IMR-90 (cell line): ENCODE data around the gene TMEM271. TPM values are rescaled to one million over a fixed set of nuclear protein-coding genes. Genes with fewer than 3 reads are reported as not detected.

Experiments used
- ATAC-seq: fragments of 200-7000 bp; cut with Tn5 transposase; 2 replicates; pipeline ENCODE4 v1.9.1; 2020; ENCODE audit warnings: low read depth, mild to moderate bottlenecking, moderate library complexity
- BruUV-seq: library from RNA; stranded (reverse); fragments of 400-500 nt; replicated peaks from 2 replicates; lab custom pipeline; 2021; lab: Mats Ljungman, UMichigan
- CTCF ChIA-PET: fragments of 300-600 bp; formaldehyde crosslinking; extraction: SDS; loops from one replicate; lab custom pipeline; 2021; ENCODE audit warnings: antibody characterized with exemption; lab: Yijun Ruan, JAX
- POLR2A ChIA-PET: fragments of 300-600 bp; sonication (Branson Sonifier 250); formaldehyde crosslinking; loops from one replicate; lab custom pipeline; 2022; ENCODE audit warnings: antibody characterized with exemption; ENCODE audit not compliant: unreplicated experiment; lab: Charles Lee
- DNase-seq: peaks from one replicate; pipeline ENCODE4 v3.0.0; 2013
- H2AFZ ChIP-seq: replicated peaks from 2 replicates; pipeline ENCODE3; 2013; ENCODE audit warnings: low read length, mild to moderate bottlenecking; ENCODE audit not compliant: poor library complexity
- H2AK5ac ChIP-seq: 2 replicates; pipeline ENCODE4 v1.6.1; 2013; ENCODE audit warnings: low read depth, low read length, inconsistent platforms
- H2AK9ac ChIP-seq: replicated peaks from 2 replicates; pipeline ENCODE3; 2013; ENCODE audit warnings: mild to moderate bottlenecking, low read depth, low read length, moderate library complexity; ENCODE audit not compliant: poor library complexity
- H2BK120ac ChIP-seq: 2 replicates; pipeline ENCODE4 v1.6.1; 2013; ENCODE audit warnings: low read depth, low read length, inconsistent platforms
- H2BK15ac ChIP-seq: 3 replicates; pipeline ENCODE4 v1.6.1; 2013; ENCODE audit warnings: low read depth, low read length, inconsistent platforms
- H2BK20ac ChIP-seq: 2 replicates; pipeline ENCODE4 v1.6.1; 2013; ENCODE audit warnings: low read depth, mild to moderate bottlenecking, inconsistent platforms, low read length, moderate library complexity
- H2BK5ac ChIP-seq: 2 replicates; pipeline ENCODE4 v1.6.1; 2013; ENCODE audit warnings: mild to moderate bottlenecking, low read depth, low read length, inconsistent platforms; ENCODE audit not compliant: poor library complexity, severe bottlenecking
- H3K14ac ChIP-seq: replicated peaks from 2 replicates; pipeline ENCODE4 v1.6.1; 2013; ENCODE audit warnings: low read depth, low read length, inconsistent platforms
- H3K18ac ChIP-seq: 2 replicates; pipeline ENCODE4 v1.6.1; 2013; ENCODE audit warnings: low read depth, low read length, control low read depth
- H3K23ac ChIP-seq: 2 replicates; pipeline ENCODE4 v1.6.1; 2013; ENCODE audit warnings: low read depth, low read length, inconsistent platforms
- H3K27ac ChIP-seq: 2 replicates; pipeline ENCODE4 v1.5.1; 2013; ENCODE audit warnings: mild to moderate bottlenecking, control low read depth, low read length; ENCODE audit not compliant: insufficient read depth
- H3K27me3 ChIP-seq: 2 replicates; pipeline ENCODE4 v1.6.1; 2013; ENCODE audit warnings: low read length; ENCODE audit not compliant: control insufficient read depth, insufficient read depth
- H3K36me3 ChIP-seq: 2 replicates; pipeline ENCODE4 v1.6.1; 2013; ENCODE audit warnings: low read length, mixed read lengths; ENCODE audit not compliant: control insufficient read depth, insufficient read depth
- H3K4ac ChIP-seq: 2 replicates; pipeline ENCODE4 v1.6.1; 2013; ENCODE audit warnings: low read depth, low read length, inconsistent platforms
- H3K4me1 ChIP-seq: 2 replicates; pipeline ENCODE4 v1.6.1; 2013; ENCODE audit warnings: low read length, mixed read lengths; ENCODE audit not compliant: control insufficient read depth, insufficient read depth
- H3K4me2 ChIP-seq: 2 replicates; pipeline ENCODE4 v1.6.1; 2013; ENCODE audit warnings: low read depth, mild to moderate bottlenecking, control low read depth, low read length, moderate library complexity
- H3K4me3 ChIP-seq: 2 replicates; pipeline ENCODE4 v1.5.1; 2013; ENCODE audit warnings: low read depth, mild to moderate bottlenecking, control low read depth, low read length, moderate library complexity; ENCODE audit not compliant: insufficient read depth
- H3K56ac ChIP-seq: 2 replicates; pipeline ENCODE4 v1.6.1; 2013; ENCODE audit warnings: low read length, inconsistent platforms; ENCODE audit not compliant: insufficient read depth; ENCODE audit errors: extremely low read depth
- H3K79me1 ChIP-seq, 2 experiments: 2 replicates each; pipeline ENCODE4 v1.6.1; 2013; ENCODE audit warnings: low read length in 2 of 2, inconsistent platforms in 1 of 2, low read depth in 1 of 2
- H3K9ac ChIP-seq: 2 replicates; pipeline ENCODE4 v1.6.1; 2013; ENCODE audit warnings: low read depth, low read length, control low read depth
- H3K9me1 ChIP-seq: 2 replicates; pipeline ENCODE4 v1.6.1; 2013; ENCODE audit warnings: low read length, inconsistent platforms; ENCODE audit not compliant: insufficient read depth
- H3K9me3 ChIP-seq: 2 replicates; pipeline ENCODE4 v1.6.1; 2013; ENCODE audit warnings: low read length; ENCODE audit not compliant: control insufficient read depth, insufficient read depth
- H4K20me1 ChIP-seq: 2 replicates; pipeline ENCODE4 v1.6.1; 2013; ENCODE audit warnings: low read length, inconsistent platforms; ENCODE audit not compliant: insufficient read depth
- H4K5ac ChIP-seq: 2 replicates; pipeline ENCODE4 v1.6.1; 2013; ENCODE audit warnings: mild to moderate bottlenecking, low read depth, low read length, control low read depth
- H4K8ac ChIP-seq, 2 experiments: 2 replicates each; pipeline ENCODE4 v1.6.1; 2013; ENCODE audit warnings: low read depth in 2 of 2, low read length in 2 of 2, control low read depth in 1 of 2, inconsistent platforms in 1 of 2
- H4K91ac ChIP-seq: 2 replicates; pipeline ENCODE4 v1.6.1; 2013; ENCODE audit warnings: low read depth, low read length, inconsistent platforms; ENCODE audit not compliant: insufficient read depth
- MAFK ChIP-seq: IDR thresholded peaks from 2 replicates; pipeline ENCODE4 v1.6.1; 2012; ENCODE audit warnings: low read depth, low read length, improper control_type of control experiment
- WGBS, 2 experiments: methylation state at CpG; one replicate each; pipeline versions ENCODE4 v1.1.5 to v1.1.7; 2013; ENCODE audit warnings: missing lambda C conversion rate in 2 of 2; ENCODE audit not compliant: insufficient read length in 1 of 2; ENCODE audit errors: extremely low coverage in 2 of 2; 5-methylcytosine and 5-hydroxymethylcytosine counted together
- dilution Hi-C: fragments of 300-500 bp; cut with HindIII; formaldehyde crosslinking; loops from one replicate; pipeline ENCODE4 v1.14.3; 2018; ENCODE audit warnings: low sequenced_read_pairs; ENCODE audit not compliant: unreplicated experiment
- in situ Hi-C: fragments of 300-500 bp; cut with MboI; formaldehyde crosslinking; loops from 3 replicates; pipeline ENCODE4 v1.14.3; 2019; ENCODE audit warnings: low sequenced_read_pairs, inconsistent platforms, mixed read lengths
- intact Hi-C: fragments of 100-400 bp; cut with micrococcal nuclease; formaldehyde crosslinking; loops from 2 replicates; pipeline ENCODE4 v1.10.0; 2022
- polyA plus RNA-seq, 3 experiments: library from polyadenylated mRNA; depleted of rRNA; stranded (reverse); fragments of >200 nt; gene quantifications; 2 replicates each; pipeline ENCODE4 v1.2.3, GENCODE V29; 2012; ENCODE audit warnings: low replicate concordance in 1 of 3
- total RNA-seq: library from RNA; depleted of rRNA; stranded (reverse); fragments of >200 nt; gene quantifications from 2 replicates; pipeline ENCODE4 v1.2.3, GENCODE V29; 2012

The TMEM271 gene
- total and polyA plus RNA-seq, 2 of the 4 experiments (the other 2 are of a cell fraction): not detected

- no peaks in the 10 kb centered on the region for H3K9me1 ChIP-seq
- H3K14ac ChIP-seq: no peak overlapping the region
- no peak overlapping the region for H2BK20ac ChIP-seq
- TF ChIP-seq MAFK: no peak
- no peak overlapping the region for H3K9ac ChIP-seq
- no peak overlapping the region for H4K5ac ChIP-seq
- H3K4me1 ChIP-seq: no peaks in the 10 kb centered on the region; the same call in 1 of the 2 replicates
- no peak overlapping the region for H3K18ac ChIP-seq
- POLR2A ChIA-PET: no interaction called here
- H3K4me3 ChIP-seq: no peak overlapping the region
- H4K8ac ChIP-seq: no peak overlapping the region
- H2AK9ac ChIP-seq: no peak overlapping the region
- in situ Hi-C loops: no loop called here
- no peak overlapping the region for H2BK15ac ChIP-seq
- H3K27me3 ChIP-seq: peaks cover 53% of the 10 kb centered on the region
- no peaks in the 10 kb centered on the region for H4K20me1 ChIP-seq
- dilution Hi-C loops: no loop called here
- peak overlapping the region; percentile 33; the same call in 1 of the 2 replicates for H3K4me2 ChIP-seq
- H3K27ac ChIP-seq: no peak overlapping the region
- intact Hi-C loops: no loop called here
- H4K91ac ChIP-seq: no peak overlapping the region
- peak; percentile 47 for ATAC-seq
- peak overlapping the region; percentile 72 for H2AFZ ChIP-seq
- H3K9me3 ChIP-seq: 0 out of 2 replicates have a peak, but pooled peaks cover 1% of the 10 kb centered on the region
- no TSS peak for BruUV-seq
- no peaks in the 10 kb centered on the region for H3K36me3 ChIP-seq
- H2AK5ac ChIP-seq: no peak overlapping the region
- CTCF ChIA-PET: no interaction called here
- H3K56ac ChIP-seq: no peak overlapping the region
- no peaks in the 10 kb centered on the region for H3K79me1 ChIP-seq
- no peak overlapping the region for H3K23ac ChIP-seq
- WGBS, 2 experiments: 5% methylated on average over 19 of the region's 52 CpGs; no CpG with 5 or more reads in 1 of the 2 experiments
- no peak overlapping the region for H3K4ac ChIP-seq
- H2BK5ac ChIP-seq: no peak overlapping the region
- DNase-seq: no peak
- no peak overlapping the region for H2BK120ac ChIP-seq
These were observed 1.7 kb upstream of the TMEM271 start for GRCh38 chr4:577499-578450.
